ENCODE results near the gene CHRM3. TPM values are rescaled to one million over a fixed set of nuclear protein-coding genes. Genes with fewer than 3 reads are reported as not detected.

The CHRM3 gene
- polyA plus RNA-seq, 3 donors, result not detected

- peaks cover 23 to 28% (median 27%) of the 10 kb centered on the region in 3 donors for H3K27me3 Mint-ChIP-seq (ENCODE audit: low read depth in 3 of 3)
Observed at GRCh38 chr1:239392271-239392670, 5.9 kb downstream of the CHRM3 start.

DNA sequence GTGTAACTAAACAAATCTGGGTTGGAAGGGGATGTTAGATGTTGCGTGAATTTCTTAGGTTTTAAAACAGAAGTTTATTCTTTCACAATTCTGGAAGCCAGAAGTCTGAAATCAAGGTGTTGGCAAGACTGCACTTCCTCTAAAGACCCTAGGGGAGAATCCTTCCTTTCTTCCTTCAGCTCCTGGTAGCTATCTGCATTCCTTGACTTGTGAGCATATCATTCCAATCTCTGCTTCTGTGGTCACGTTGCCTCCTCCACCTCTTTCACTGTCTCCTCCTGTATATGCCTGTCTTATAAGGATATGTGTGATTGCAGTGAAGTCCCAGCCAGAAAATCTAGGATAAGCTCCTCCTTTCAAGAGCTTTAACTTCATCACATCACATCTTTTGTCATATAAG is 7.7 kb downstream of the CHRM3 start:
- Histone ChIP-seq H3K36me3 (replicated peaks in 1 of 2; ENCODE audit: control insufficient read depth in 1 of 2, insufficient read depth in 2 of 2, low read length in 2 of 2) (no peaks in the 10 kb centered on the region), H3K79me2 (ENCODE audit: insufficient read depth, low read length) (no peaks in the 10 kb centered on the region), H3K4me2 (replicated peaks; ENCODE audit: extremely low read depth, low read length, poor library complexity, severe bottlenecking) (no peak overlapping the region), H3K27ac (ENCODE audit: low read depth in 1 of 2, low read length in 2 of 2) (no peak overlapping the region), H3K4me3 (replicated peaks in 1 of 3; ENCODE audit: low read depth in 2 of 3, low read length in 3 of 3) (no peak overlapping the region), H2AFZ (ENCODE audit: insufficient read depth, low read depth, low read length, poor library complexity, severe bottlenecking) (no peak overlapping the region), H4K20me1 (ENCODE audit: insufficient read depth, low read length) (no peaks in the 10 kb centered on the region), H3K27me3 (ENCODE audit: control insufficient read depth in 2 of 2, insufficient read depth in 2 of 2, low read length in 2 of 2) (peaks cover 5 to 7% of the 10 kb centered on the region in 2 donors), H3K9ac (ENCODE audit: insufficient read depth, low read length, poor library complexity, severe bottlenecking) (no peak overlapping the region), H3K4me1 (ENCODE audit: control insufficient read depth in 1 of 2, insufficient read depth in 2 of 2, low read length in 2 of 2) (no peaks in the 10 kb centered on the region), H3K9me3 (replicated peaks in 1 of 2; ENCODE audit: control insufficient read depth in 1 of 2, insufficient read depth in 1 of 2, low read length in 2 of 2) (no peaks in the 10 kb centered on the region)
- intact Hi-C loops (cut with micrococcal nuclease), result no loop called here
- DNase-seq, result no peak
- peaks cover 4 to 10% (median 9%) of the 10 kb centered on the region in 3 donors for H3K27me3 Mint-ChIP-seq (ENCODE audit: low read depth in 3 of 3)
- no CpG with 5 or more reads among the region's 2 CpGs for WGBS (ENCODE audit: insufficient coverage)
- peaks cover 0 to 2% (median 0%) of the 10 kb centered on the region in 7 donors for H3K9me3 Mint-ChIP-seq
- no peak overlapping the region for H3K27ac Mint-ChIP-seq
- TF ChIP-seq CTCF (IDR thresholded peaks at IDR 0.05), result no peak
- H3K4me3 Mint-ChIP-seq, result no peak overlapping the region
- H3K36me3 Mint-ChIP-seq, result no peaks in the 10 kb centered on the region
- peaks cover 4% of the 10 kb centered on the region for H3K4me1 Mint-ChIP-seq

More at GRCh38 chr1:239392271-239392670, 5.9 kb downstream of the CHRM3 start:
- no peak overlapping the region for H3K4me2 ChIP-seq (replicated peaks; ENCODE audit: extremely low read depth, low read length, poor library complexity, severe bottlenecking)
- Mint-ChIP-seq H3K36me3 (peaks cover 0 to 6% of the 10 kb centered on the region in 2 donors), H3K4me1 (peaks cover 15% of the 10 kb centered on the region), H3K4me3 (no peak overlapping the region), H3K9me3 (peaks cover 0 to 14% (median 3%) of the 10 kb centered on the region in 7 donors), H3K27ac (no peak overlapping the region)
- peaks cover 0 to 4% of the 10 kb centered on the region in 2 donors for H3K9me3 ChIP-seq (replicated peaks in 1 of 2; ENCODE audit: control insufficient read depth in 1 of 2, insufficient read depth in 1 of 2, low read length in 2 of 2)
- no peaks in the 10 kb centered on the region for H3K79me2 ChIP-seq (ENCODE audit: insufficient read depth, low read length)
- no peaks in the 10 kb centered on the region for H4K20me1 ChIP-seq (ENCODE audit: insufficient read depth, low read length)
- no peaks in the 10 kb centered on the region for H3K36me3 ChIP-seq (replicated peaks in 1 of 2; ENCODE audit: control insufficient read depth in 1 of 2, insufficient read depth in 2 of 2, low read length in 2 of 2)
- peaks cover 23 to 25% of the 10 kb centered on the region in 2 donors for H3K27me3 ChIP-seq (ENCODE audit: control insufficient read depth in 2 of 2, insufficient read depth in 2 of 2, low read length in 2 of 2)
- H3K27ac ChIP-seq (ENCODE audit: low read depth in 1 of 2, low read length in 2 of 2), result no peak overlapping the region
- peaks cover 7 to 9% of the 10 kb centered on the region in 2 donors for H3K4me1 ChIP-seq (ENCODE audit: control insufficient read depth in 1 of 2, insufficient read depth in 2 of 2, low read length in 2 of 2)
- no peak for DNase-seq
- TF ChIP-seq CTCF (IDR thresholded peaks at IDR 0.05), result no peak
- no peak overlapping the region for H2AFZ ChIP-seq (ENCODE audit: insufficient read depth, low read depth, low read length, poor library complexity, severe bottlenecking)
- H3K9ac ChIP-seq (ENCODE audit: insufficient read depth, low read length, poor library complexity, severe bottlenecking), result no peak overlapping the region
- WGBS (ENCODE audit: insufficient coverage), result 40% methylated on average over 2 of the region's 3 CpGs
- intact Hi-C loops (cut with micrococcal nuclease), result no loop called here
- no peak overlapping the region for H3K4me3 ChIP-seq (replicated peaks in 1 of 3; ENCODE audit: low read depth in 2 of 3, low read length in 3 of 3)

Measured in CD14-positive monocyte (primary cell).